NCI-H748 (cell line): ENCODE measurements around the gene HOXA6.

Experiments
- DNase-seq: peaks from one replicate; lab custom pipeline; 2025; ENCODE audit not compliant: unreplicated experiment; lab: John Stamatoyannopoulos, UW

Gene HOXA6

DNA sequence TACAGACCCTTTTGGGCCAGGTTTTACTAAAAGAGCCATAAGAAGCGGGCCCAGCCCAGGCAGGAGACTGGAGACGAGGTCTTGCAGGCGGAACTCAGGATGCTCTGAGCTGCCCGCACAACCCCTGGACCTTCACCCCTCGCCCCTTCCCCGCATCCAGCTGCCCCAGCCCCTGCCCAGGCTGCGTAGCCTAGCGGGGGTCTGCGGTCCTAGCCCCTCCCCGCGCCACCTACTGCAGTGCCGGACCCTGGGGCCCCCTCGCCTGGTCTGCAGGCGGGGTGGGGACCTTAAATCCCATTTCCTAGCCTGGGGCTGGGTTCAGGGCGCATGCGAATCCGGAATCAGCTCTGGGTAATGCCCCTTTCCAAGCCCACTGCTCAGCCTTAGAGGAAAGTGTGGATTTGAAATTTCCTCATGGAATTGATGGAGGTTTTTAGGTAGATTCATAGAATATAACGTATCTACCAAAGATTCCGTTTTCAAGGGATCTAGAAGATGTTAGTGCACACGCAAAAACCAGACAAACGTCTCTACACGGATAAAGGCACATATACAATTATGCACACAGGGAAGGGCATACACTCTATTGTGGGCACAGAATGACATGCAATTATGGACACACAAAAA, 5.4 kb upstream of the HOXA6 start:
- DNase-seq, result no peak

- peak; percentile 50 for DNase-seq
Observed at GRCh38 chr7:27151931-27152815, 4.6 kb upstream of the HOXA6 start, which contains the start of gene HOXA3. HOXA3 (minus strand) TSS chr7:27152583; CDS start chr7:27110640, 41,943 bp downstream.

DNA sequence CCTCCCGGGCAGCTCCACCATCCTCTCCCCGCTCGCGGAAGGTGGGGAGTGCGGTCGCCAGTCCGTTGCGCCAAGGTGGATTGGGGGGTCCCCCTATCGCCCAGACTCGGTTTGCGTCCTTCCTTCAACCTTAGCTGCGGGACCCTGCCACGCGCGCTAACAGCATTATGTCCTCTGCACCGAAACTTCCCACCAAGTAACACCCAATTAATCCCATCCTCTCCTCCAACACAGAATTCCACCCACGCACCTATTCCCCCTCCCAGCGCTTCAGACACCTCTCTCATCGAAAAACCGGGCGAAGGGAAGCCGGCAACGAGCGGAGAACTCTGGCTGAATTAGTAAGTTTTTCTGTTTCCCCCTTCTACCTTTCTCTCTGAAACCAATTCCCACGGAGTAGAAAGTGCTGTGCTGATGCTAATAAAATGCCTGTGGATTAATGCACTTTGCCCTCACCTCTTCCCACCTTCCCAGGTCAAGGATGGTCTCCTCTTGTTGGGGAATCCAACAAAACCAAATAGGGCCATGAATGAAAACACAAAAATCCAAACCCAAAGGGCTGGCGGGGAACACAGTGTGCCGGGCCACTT, 3.9 kb upstream of the HOXA6 start:
- DNase-seq, result no peak

DNA sequence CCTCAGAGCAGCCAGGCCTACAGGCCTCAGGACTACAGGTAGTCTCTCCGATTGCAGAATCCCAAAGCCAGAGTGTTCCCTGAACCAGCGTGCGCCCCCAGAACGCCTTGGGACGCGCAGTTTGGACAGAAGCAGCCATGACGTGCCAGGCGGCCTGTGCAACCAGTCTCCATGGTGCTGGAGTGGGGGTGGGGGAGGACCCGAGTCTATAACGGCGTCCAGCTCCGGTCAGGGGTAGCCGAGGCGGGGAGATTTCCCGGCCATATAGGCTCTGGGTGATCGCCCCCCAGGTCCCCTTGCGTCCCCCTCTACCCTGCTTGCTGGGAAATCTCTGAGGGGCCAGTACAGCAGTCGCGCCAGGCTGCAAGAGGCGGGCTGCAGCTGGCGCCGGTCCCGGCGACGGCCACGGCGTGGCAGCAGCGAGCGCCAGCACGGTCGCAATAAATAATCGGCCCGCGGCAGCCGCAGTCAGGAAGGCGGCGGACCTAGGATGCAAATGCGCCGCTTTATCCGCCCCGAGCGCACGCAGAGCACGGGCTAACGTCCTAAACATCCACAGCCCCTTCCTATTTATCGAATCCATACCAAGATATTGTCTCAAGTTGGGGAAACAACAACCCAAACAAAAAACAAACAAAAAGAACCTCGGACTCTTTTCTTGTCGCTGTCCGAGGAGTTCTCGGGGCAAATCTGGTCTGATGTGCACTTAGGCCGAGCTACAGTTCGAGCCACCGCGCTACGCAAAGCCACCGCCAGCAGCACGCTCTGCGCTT, 3.2 kb upstream of the HOXA6 start:
- DNase-seq, result peak; percentile 89

- peak; percentile 52 for DNase-seq
Observed at GRCh38 chr7:27149842-27150567, 2.4 kb upstream of the HOXA6 start.

- DNase-seq, result peak; percentile 18
Observed at GRCh38 chr7:27148756-27149641, 1.4 kb upstream of the HOXA6 start.

GRCh38 chr7:27148031-27148755, 619 bp upstream of the HOXA6 start:
- DNase-seq, result peak; percentile 75

GRCh38 chr7:27146491-27147198, 929 bp downstream of the HOXA6 start:
- DNase-seq, result peak; percentile 27

GRCh38 chr7:27145914-27146412, 1.6 kb downstream of the HOXA6 start:
- no peak for DNase-seq

- DNase-seq, result no peak
Observed at GRCh38 chr7:27145165-27145913, 2.2 kb downstream of the HOXA6 start.

DNA sequence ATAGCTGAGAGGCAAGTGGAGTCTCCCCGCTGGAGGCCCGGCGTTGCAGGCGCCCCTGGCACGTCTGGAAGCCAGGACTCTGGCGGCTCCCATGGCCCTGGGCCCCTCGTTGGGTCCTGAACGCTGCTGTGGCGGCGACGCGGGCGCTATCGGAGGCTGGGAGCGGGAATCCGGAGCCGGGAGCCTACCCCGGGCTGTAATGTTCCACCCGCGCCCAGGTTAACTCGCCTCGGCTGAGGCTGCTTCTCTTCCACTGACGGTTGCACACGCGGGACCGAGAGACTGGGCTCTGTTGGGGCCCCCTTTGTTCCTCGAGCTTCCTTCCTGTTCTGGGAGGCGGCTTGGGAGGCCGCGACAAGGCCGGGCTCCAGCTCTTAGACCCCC, 2.8 kb downstream of the HOXA6 start:
- peak; percentile 4 for DNase-seq

DNA sequence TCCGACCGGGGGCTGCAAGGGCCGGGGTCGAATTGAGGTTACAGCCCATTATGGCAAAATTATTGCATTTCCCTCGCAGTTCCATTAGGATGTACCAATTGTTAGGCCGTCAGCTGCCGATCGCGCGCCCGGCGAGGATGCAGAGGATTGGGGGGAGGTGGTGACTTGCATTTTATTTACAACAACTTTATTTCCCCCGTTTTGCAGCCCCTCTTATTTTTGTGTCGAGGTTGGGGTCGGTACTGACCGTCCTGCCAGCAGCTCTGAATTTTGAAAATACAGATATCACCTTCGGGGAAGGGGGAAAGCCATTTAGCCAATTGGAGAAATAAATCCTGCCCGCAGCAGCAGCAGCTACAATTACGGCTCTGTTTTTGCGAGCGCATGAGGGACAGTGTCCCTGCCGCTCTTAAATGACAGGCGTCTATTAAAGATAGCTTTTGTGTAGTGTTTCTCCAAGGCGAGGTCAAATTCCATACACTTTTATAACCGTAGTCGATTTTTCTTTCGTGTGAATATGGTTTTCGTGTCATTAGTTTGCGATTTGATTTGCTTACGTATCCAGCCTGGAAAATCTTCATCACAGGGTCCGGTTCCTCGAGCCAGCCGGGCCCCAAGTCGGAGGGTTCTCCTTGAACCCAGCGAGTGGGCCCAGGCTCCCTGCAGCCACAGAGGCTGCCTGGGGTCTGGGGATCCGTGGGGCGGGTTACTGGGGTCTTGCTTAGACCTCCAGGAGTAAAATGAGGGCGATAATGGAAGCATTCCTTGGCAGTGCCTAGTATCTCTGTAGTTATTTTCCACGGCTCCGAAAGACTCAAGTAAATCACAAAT, 3.4 kb downstream of the HOXA6 start:
- no peak for DNase-seq

GRCh38 chr7:27143023-27143949, 4.3 kb downstream of the HOXA6 start, which contains the start of gene HOXA5:
HOXA5 (minus strand) TSS chr7:27143681; CDS start chr7:27143607, 74 bp downstream.
- DNase-seq, result peak; percentile 95

GRCh38 chr7:27142580-27143022, 5.0 kb downstream of the HOXA6 start:
- peak; percentile 54 for DNase-seq

DNA sequence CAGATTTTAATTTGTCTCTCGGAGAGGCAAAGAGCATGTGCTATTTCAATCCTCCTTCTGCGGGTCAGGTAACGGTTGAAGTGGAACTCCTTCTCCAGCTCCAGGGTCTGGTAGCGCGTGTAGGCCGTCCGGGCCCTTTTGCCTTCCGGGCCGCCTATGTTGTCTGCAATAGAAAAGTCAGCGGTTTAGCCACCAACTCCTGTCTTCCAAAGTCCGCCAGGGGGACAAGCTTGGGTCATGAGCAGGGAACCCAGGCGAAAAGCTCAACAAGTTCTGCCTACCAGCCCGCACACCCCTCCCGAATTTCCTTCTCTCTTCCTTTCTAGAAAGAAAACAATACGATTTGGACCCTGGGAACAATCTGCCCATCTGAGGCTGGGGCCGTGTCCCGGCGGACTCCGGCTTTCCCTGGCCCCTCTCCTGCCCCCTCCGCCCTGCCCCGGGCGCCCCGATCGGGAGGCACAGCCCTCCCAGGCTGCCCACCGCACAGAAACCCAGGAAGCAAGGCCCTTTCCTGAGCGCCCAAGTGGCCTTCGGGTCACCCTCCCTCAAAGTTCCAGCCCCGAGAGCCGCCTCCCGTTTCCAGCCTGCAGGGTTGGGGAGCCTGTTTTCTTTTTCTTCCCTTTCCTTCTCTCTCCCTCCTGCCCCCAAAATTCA, 5.5 kb downstream of the HOXA6 start:
- peak; percentile 16 for DNase-seq
